ENCODE measurements around the gene CCL11. TPM values are rescaled to one million over a fixed set of nuclear protein-coding genes. Genes with fewer than 3 reads are reported as not detected.
"Not testable (repeated sequence)": the region's sequence is repeated elsewhere in the genome, so short reads cannot be mapped to it uniquely, and the experiment has no call there.

Gene CCL11
- polyA plus RNA-seq, 1 donor from 2014 or later: not detected

DNA sequence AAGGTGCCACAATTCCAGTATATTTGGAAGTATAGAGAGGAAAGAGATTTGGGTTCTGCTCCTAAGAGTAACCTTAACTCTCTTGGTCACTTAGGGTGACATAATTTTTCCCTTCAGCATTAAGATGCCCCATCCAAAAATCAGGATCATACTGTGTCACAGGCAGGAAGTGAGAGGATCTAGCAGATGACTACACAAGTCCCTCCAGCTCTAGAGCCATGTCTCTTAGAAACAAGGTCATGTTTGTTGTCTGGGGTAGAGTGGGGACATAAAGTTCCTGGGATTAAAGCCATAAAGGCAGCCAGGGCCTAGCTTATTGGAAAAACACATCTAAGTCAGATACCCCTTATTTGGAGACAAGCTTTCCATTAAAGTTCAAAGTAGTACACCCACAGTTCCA, 36.4 kb downstream of the CCL11 start:
- Histone ChIP-seq H4K20me1 (ENCODE audit: insufficient read depth) (no peaks in the 10 kb centered on the region), H3K27me3 (ENCODE audit: insufficient read depth, low read depth, low read length) (no peaks in the 10 kb centered on the region), H3K4me3 (ENCODE audit: low read length) (no peak overlapping the region), H3K79me2 (replicated peaks; ENCODE audit: insufficient read depth, low read length) (no peaks in the 10 kb centered on the region), H2AFZ (ENCODE audit: low read depth, low read length) (no peak overlapping the region), H3K4me2 (ENCODE audit: low read length) (no peak overlapping the region), H3K27ac (ENCODE audit: low read length) (no peak overlapping the region), H3F3A (ENCODE audit: insufficient read depth, low read length, poor library complexity, severe bottlenecking) (no peaks in the 10 kb centered on the region), H3K9ac (ENCODE audit: low read length) (no peak overlapping the region), H3K9me3 (ENCODE audit: low read length) (no peaks in the 10 kb centered on the region), H3K9me2 (ENCODE audit: insufficient read depth, low read length) (no peaks in the 10 kb centered on the region), H3K36me3 (ENCODE audit: insufficient read depth, low read length) (no peaks in the 10 kb centered on the region)
- TF ChIP-seq REST (IDR thresholded peaks at IDR 0.05; ENCODE audit: borderline replicate concordance) (no peak), CTCF (IDR thresholded peaks at IDR 0.05; ENCODE audit: poor library complexity, severe bottlenecking) (no peak), EZH2 (IDR thresholded peaks at IDR 0.05; ENCODE audit: borderline replicate concordance, insufficient read depth, low read length, poor library complexity, severe bottlenecking) (no peak), TAF1 (IDR thresholded peaks at IDR 0.05; ENCODE audit: low read depth) (no peak), POLR2AphosphoS5 (IDR thresholded peaks at IDR 0.05) (no peak), EP300 (conservative IDR thresholded peaks at IDR 0.05; ENCODE audit: poor library complexity, severe bottlenecking) (no peak), SMC3 (conservative IDR thresholded peaks at IDR 0.05; ENCODE audit: poor library complexity) (no peak), RAD21 (conservative IDR thresholded peaks at IDR 0.05) (no peak)

- H3K9me2 ChIP-seq (ENCODE audit: insufficient read depth, low read length); H3K9me3 ChIP-seq (ENCODE audit: low read length); H3K36me3 ChIP-seq (ENCODE audit: insufficient read depth, low read length); H3K4me2 ChIP-seq (ENCODE audit: low read length); H2AFZ ChIP-seq (ENCODE audit: low read depth, low read length); H3F3A ChIP-seq (ENCODE audit: insufficient read depth, low read length, poor library complexity, severe bottlenecking); H4K20me1 ChIP-seq (ENCODE audit: insufficient read depth); H3K27me3 ChIP-seq (ENCODE audit: insufficient read depth, low read depth, low read length); H3K79me2 ChIP-seq (replicated peaks; ENCODE audit: insufficient read depth, low read length); H3K4me3 ChIP-seq (ENCODE audit: low read length); H3K27ac ChIP-seq (ENCODE audit: low read length); H3K9ac ChIP-seq (ENCODE audit: low read length): not testable (repeated sequence)
These were observed 42.0 kb downstream of the CCL11 start for GRCh38 chr17:34327580-34327979.

DNA sequence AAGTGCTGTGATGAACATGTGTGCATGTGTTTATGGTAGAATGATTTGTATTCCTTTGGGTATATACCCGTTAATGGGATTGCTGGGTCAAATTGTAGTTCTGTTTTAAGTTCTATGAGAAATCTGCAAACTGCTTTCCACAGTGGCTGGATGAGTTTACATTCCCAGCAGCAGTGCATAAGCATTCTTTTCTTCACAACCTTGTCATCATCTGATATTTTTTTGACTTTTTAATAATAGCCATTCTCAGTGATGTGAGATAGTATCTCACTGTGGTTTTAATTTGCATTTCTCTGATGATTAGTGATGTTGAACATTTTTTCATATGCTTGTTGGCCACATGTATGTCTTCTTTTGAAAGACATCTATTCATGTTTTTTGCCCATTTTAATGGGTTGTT, 52.2 kb downstream of the CCL11 start:
- Histone ChIP-seq H3K4me3 (ENCODE audit: low read length) (no peak overlapping the region), H3K9me3 (ENCODE audit: low read length) (no peaks in the 10 kb centered on the region), H3K9me2 (ENCODE audit: insufficient read depth, low read length) (no peaks in the 10 kb centered on the region), H3K79me2 (replicated peaks; ENCODE audit: insufficient read depth, low read length) (no peaks in the 10 kb centered on the region), H3K27ac (ENCODE audit: low read length) (no peak overlapping the region), H3K9ac (ENCODE audit: low read length) (no peak overlapping the region), H3F3A (ENCODE audit: insufficient read depth, low read length, poor library complexity, severe bottlenecking) (no peaks in the 10 kb centered on the region), H2AFZ (ENCODE audit: low read depth, low read length) (no peak overlapping the region), H3K36me3 (ENCODE audit: insufficient read depth, low read length) (no peaks in the 10 kb centered on the region), H4K20me1 (ENCODE audit: insufficient read depth) (no peaks in the 10 kb centered on the region), H3K4me2 (ENCODE audit: low read length) (no peak overlapping the region), H3K27me3 (ENCODE audit: insufficient read depth, low read depth, low read length) (no peaks in the 10 kb centered on the region)
- TF ChIP-seq RAD21 (conservative IDR thresholded peaks at IDR 0.05): no peak
- no peak for TF ChIP-seq POLR2AphosphoS5 (IDR thresholded peaks at IDR 0.05)
- no peak for TF ChIP-seq TAF1 (IDR thresholded peaks at IDR 0.05; ENCODE audit: low read depth)
- no peak for TF ChIP-seq EP300 (conservative IDR thresholded peaks at IDR 0.05; ENCODE audit: poor library complexity, severe bottlenecking)
- TF ChIP-seq CTCF (IDR thresholded peaks at IDR 0.05; ENCODE audit: poor library complexity, severe bottlenecking): no peak
- no peak for TF ChIP-seq EZH2 (IDR thresholded peaks at IDR 0.05; ENCODE audit: borderline replicate concordance, insufficient read depth, low read length, poor library complexity, severe bottlenecking)
- TF ChIP-seq REST (IDR thresholded peaks at IDR 0.05; ENCODE audit: borderline replicate concordance): no peak
- TF ChIP-seq MXI1 (conservative IDR thresholded peaks at IDR 0.05; ENCODE audit: poor library complexity, severe bottlenecking): no peak
- no peak for TF ChIP-seq SMC3 (conservative IDR thresholded peaks at IDR 0.05; ENCODE audit: poor library complexity)

Data from neural cell (in vitro differentiated cells).